ENCODE results near the gene CAMTA1. TPM values are rescaled to one million over a fixed set of nuclear protein-coding genes. Genes with fewer than 3 reads are reported as not detected.

Gene CAMTA1
- total RNA-seq, 4 donors from 2014 or later: 45.3 to 68.9 (median 62.0) TPM

DNA sequence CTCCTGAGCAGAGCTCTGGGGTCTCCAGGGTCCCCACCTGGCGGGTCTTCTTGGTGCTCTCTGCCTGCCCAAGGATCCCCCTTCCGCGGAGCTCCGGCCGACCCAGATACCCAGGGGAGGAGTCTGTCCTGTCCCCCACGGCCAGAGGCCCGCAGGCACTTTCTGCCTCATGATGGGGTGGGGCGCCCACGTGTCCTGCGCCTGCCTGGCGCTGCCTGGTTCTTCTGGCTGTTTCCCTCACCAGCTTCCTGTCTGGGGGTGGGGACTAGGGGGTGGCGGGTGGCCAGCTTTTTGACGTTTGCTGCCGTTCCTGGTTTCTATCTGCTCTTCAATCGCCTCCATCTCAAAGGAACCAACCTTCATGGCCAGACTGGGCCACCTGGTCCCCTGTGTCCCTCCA is 672.6 kb downstream of the CAMTA1 start:
- ATAC-seq (ENCODE audit: low FRiP score) (no peak), DNase-seq (ENCODE audit: low spot score) (no peak)
- TF ChIP-seq CTCF (IDR thresholded peaks at IDR 0.05): no peak

- DNase-seq (ENCODE audit: low spot score): no peak
- no peak for TF ChIP-seq CTCF (IDR thresholded peaks at IDR 0.05)
- ATAC-seq (ENCODE audit: low FRiP score): no peak
Measured at GRCh38 chr1:7458946-7459345, 673.7 kb downstream of the CAMTA1 start.

DNA sequence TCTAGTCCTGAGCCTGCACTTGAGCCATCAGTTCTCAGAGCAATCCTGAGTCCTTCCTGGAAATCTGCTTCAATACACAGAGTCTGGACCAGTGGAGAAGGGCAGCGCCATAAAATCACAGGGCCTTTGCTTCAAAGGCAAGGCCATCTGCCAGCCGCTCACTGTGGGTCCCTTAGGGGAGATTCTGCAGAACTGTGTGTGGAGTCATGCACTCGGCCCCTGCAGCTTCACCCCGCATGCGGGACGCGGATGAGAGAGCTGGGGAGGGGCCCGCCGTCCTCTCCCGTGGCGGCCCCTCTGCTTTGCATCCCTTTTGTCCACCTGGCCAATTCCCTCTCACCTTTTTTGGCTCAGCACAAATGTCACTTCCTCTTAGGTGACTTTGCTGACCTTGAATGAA is 674.7 kb downstream of the CAMTA1 start:
- no peak for TF ChIP-seq CTCF (IDR thresholded peaks at IDR 0.05)
- ATAC-seq (ENCODE audit: low FRiP score) (no peak), DNase-seq (ENCODE audit: low spot score) (no peak)

DNA sequence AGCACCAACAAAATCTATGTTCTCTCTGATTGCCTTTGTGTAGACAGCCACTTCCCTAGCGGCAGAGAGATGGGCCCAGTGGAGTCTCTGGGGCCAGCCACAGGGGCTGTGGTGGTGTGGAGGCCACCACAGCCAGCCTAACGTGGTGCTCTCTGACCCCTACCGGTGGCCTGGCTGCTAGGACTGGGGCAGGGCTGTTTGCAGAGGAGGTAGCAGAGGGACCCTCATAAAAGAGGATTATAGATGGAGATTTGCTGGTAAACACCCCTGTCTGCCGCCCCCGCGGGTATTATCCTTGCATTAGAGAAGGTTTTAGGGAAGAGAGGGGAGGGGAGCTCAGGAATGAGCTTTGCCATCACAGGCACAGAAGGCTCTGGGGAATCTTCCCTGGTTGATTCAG is 675.6 kb downstream of the CAMTA1 start:
- TF ChIP-seq CTCF (IDR thresholded peaks at IDR 0.05): no peak
- ATAC-seq (ENCODE audit: low FRiP score) (no peak), DNase-seq (ENCODE audit: low spot score) (no peak)

GRCh38 chr1:7462617-7463016 is 677.4 kb downstream of the CAMTA1 start:
- no peak for TF ChIP-seq CTCF (IDR thresholded peaks at IDR 0.05)
- DNase-seq (ENCODE audit: low spot score): no peak
- no peak for ATAC-seq (ENCODE audit: low FRiP score)

- TF ChIP-seq CTCF (IDR thresholded peaks at IDR 0.05): no peak
- no peak for DNase-seq (ENCODE audit: low spot score)
- ATAC-seq (ENCODE audit: low FRiP score): no peak
Measured at GRCh38 chr1:7463526-7463925, 678.3 kb downstream of the CAMTA1 start.

- TF ChIP-seq CTCF (IDR thresholded peaks at IDR 0.05): no peak
- DNase-seq (ENCODE audit: low spot score): no peak
- no peak for ATAC-seq (ENCODE audit: low FRiP score)
Measured at GRCh38 chr1:7464736-7465135, 679.5 kb downstream of the CAMTA1 start.

All from omental fat pad (tissue), 4 donors.